Gastroesophageal sphincter (tissue), 3 donors: ENCODE results near the gene HECTD4.

Experiments used
- EP300 ChIP-seq: sonication (generic); formaldehyde crosslinking; IDR thresholded peaks from one replicate; pipeline ENCODE4 v1.6.1; 2017; ENCODE audit warnings: antibody characterized with exemption, mild to moderate bottlenecking
- POLR2A ChIP-seq, 2 donors: fragments of 450-650 bp; IDR thresholded peaks; one replicate each; pipeline ENCODE4 v1.6.1; 2017; ENCODE audit warnings: antibody characterized with exemption in 2 of 2, mild to moderate bottlenecking in 2 of 2, moderate library complexity in 1 of 2
- POLR2AphosphoS5 ChIP-seq: sonication (generic); formaldehyde crosslinking; IDR thresholded peaks from one replicate; pipeline ENCODE4 v1.6.1; 2017; ENCODE audit warnings: antibody characterized with exemption
- TF ChIP-seq, protein P1 (sequence below), 4 experiments: fragments of 200-600 bp in 2 of 4; fragments of 450-650 bp in 2 of 4; sonication (generic) in 1 of 4; IDR thresholded peaks; one replicate each; pipeline ENCODE4 v1.5.1; 2017 to 2019; ENCODE audit warnings: antibody characterized with exemption in 4 of 4, mild to moderate bottlenecking in 2 of 4, moderate library complexity in 2 of 4

DNA sequence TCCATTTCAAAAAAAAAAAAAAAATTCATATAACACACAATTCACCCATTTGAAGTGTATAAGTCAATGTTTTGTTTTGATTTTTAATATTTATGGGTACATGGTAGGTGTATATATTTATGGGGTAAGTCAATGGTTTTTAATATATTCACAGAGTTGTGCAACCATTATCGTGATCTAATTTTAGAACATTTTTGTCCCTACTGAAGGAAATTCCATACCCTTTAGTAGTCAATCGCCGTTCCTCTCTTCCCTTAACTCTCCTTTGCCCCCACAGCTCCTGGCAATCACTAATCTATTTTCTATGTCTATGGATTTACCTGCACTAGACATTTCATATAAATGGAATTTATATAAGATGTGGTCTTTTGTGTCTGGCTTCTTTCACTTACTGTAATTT is 164.1 kb downstream of the HECTD4 start:
- TF ChIP-seq, protein P1, sequence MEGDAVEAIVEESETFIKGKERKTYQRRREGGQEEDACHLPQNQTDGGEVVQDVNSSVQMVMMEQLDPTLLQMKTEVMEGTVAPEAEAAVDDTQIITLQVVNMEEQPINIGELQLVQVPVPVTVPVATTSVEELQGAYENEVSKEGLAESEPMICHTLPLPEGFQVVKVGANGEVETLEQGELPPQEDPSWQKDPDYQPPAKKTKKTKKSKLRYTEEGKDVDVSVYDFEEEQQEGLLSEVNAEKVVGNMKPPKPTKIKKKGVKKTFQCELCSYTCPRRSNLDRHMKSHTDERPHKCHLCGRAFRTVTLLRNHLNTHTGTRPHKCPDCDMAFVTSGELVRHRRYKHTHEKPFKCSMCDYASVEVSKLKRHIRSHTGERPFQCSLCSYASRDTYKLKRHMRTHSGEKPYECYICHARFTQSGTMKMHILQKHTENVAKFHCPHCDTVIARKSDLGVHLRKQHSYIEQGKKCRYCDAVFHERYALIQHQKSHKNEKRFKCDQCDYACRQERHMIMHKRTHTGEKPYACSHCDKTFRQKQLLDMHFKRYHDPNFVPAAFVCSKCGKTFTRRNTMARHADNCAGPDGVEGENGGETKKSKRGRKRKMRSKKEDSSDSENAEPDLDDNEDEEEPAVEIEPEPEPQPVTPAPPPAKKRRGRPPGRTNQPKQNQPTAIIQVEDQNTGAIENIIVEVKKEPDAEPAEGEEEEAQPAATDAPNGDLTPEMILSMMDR (IDR thresholded peaks at IDR 0.05) = no peak
- TF ChIP-seq POLR2A (IDR thresholded peaks at IDR 0.05) (no peak), EP300 (no peak), POLR2AphosphoS5 (no peak)
